ENCODE measurements around the gene ITSN1.

Gene ITSN1

GRCh38 chr21:33840771-33841170 lies 198.5 kb downstream of the ITSN1 start:
- ATAC-seq = no peak
- TF ChIP-seq ISL1 (CRISPR knock-in tag; IDR thresholded peaks at IDR 0.05) (no peak), CSDC2 (CRISPR knock-in tag; IDR thresholded peaks at IDR 0.05) (no peak), POU6F1 (CRISPR knock-in tag; IDR thresholded peaks at IDR 0.05; ENCODE audit: borderline replicate concordance, low read depth) (no peak), TCF4 (CRISPR knock-in tag; IDR thresholded peaks at IDR 0.05; ENCODE audit: borderline replicate concordance) (no peak)
- TF ChIP-seq, protein P1, sequence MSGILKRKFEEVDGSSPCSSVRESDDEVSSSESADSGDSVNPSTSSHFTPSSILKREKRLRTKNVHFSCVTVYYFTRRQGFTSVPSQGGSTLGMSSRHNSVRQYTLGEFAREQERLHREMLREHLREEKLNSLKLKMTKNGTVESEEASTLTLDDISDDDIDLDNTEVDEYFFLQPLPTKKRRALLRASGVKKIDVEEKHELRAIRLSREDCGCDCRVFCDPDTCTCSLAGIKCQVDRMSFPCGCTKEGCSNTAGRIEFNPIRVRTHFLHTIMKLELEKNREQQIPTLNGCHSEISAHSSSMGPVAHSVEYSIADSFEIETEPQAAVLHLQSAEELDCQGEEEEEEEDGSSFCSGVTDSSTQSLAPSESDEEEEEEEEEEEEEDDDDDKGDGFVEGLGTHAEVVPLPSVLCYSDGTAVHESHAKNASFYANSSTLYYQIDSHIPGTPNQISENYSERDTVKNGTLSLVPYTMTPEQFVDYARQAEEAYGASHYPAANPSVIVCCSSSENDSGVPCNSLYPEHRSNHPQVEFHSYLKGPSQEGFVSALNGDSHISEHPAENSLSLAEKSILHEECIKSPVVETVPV (CRISPR knock-in tag; IDR thresholded peaks at IDR 0.05) = no peak

GRCh38 chr21:33841561-33841960 lies 199.3 kb downstream of the ITSN1 start:
- no peak for TF ChIP-seq ZNF70 (CRISPR knock-in tag; IDR thresholded peaks at IDR 0.05)
- TF ChIP-seq OSR1 (CRISPR knock-in tag; IDR thresholded peaks at IDR 0.05) = no peak
- no peak for TF ChIP-seq ESRRG (CRISPR knock-in tag; IDR thresholded peaks at IDR 0.05)
- no peak for TF ChIP-seq ZNF565 (CRISPR knock-in tag; conservative IDR thresholded peaks at IDR 0.05; ENCODE audit: low read depth)
- no peak for TF ChIP-seq TOX (CRISPR knock-in tag; IDR thresholded peaks at IDR 0.05; ENCODE audit: borderline replicate concordance)
- no peak for TF ChIP-seq ARNTL (CRISPR knock-in tag; IDR thresholded peaks at IDR 0.05; ENCODE audit: borderline replicate concordance, low read depth)
- TF ChIP-seq, protein P2, sequence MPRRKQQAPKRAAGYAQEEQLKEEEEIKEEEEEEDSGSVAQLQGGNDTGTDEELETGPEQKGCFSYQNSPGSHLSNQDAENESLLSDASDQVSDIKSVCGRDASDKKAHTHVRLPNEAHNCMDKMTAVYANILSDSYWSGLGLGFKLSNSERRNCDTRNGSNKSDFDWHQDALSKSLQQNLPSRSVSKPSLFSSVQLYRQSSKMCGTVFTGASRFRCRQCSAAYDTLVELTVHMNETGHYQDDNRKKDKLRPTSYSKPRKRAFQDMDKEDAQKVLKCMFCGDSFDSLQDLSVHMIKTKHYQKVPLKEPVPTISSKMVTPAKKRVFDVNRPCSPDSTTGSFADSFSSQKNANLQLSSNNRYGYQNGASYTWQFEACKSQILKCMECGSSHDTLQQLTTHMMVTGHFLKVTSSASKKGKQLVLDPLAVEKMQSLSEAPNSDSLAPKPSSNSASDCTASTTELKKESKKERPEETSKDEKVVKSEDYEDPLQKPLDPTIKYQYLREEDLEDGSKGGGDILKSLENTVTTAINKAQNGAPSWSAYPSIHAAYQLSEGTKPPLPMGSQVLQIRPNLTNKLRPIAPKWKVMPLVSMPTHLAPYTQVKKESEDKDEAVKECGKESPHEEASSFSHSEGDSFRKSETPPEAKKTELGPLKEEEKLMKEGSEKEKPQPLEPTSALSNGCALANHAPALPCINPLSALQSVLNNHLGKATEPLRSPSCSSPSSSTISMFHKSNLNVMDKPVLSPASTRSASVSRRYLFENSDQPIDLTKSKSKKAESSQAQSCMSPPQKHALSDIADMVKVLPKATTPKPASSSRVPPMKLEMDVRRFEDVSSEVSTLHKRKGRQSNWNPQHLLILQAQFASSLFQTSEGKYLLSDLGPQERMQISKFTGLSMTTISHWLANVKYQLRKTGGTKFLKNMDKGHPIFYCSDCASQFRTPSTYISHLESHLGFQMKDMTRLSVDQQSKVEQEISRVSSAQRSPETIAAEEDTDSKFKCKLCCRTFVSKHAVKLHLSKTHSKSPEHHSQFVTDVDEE (CRISPR knock-in tag; IDR thresholded peaks at IDR 0.05) = no peak
- TF ChIP-seq, protein P1 (CRISPR knock-in tag; IDR thresholded peaks at IDR 0.05) = no peak
- no peak for TF ChIP-seq ZNF8 (CRISPR knock-in tag; IDR thresholded peaks at IDR 0.05)
- no peak for TF ChIP-seq GLIS3 (CRISPR knock-in tag; IDR thresholded peaks at IDR 0.05)
- no peak for ATAC-seq

DNA sequence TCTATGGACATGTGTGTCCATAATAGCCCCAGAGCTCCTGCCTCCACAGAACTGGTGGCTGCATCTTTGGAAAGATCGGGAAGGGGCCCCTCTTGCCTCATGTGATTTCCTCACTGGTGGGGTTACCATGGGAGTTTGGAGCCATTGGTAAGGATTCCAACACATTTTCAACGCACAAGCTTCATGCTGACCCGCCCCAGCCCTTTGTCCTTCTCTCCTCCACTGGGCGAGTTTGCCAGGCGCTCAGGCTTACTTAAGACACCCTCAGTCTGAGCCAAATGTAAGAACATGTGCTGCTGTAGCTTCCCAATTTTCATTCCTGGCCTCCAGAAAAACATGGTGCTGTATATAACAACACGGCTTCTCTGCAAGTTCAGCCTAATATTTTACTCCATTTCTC lies 200.9 kb downstream of the ITSN1 start:
- ATAC-seq = no peak
- TF ChIP-seq ARNTL (CRISPR knock-in tag; IDR thresholded peaks at IDR 0.05; ENCODE audit: borderline replicate concordance, low read depth) (no peak), BACH2 (CRISPR knock-in tag; IDR thresholded peaks at IDR 0.05; ENCODE audit: borderline replicate concordance) (no peak), RARB (CRISPR knock-in tag; IDR thresholded peaks at IDR 0.05) (no peak), ZNF70 (CRISPR knock-in tag; IDR thresholded peaks at IDR 0.05) (no peak)
- TF ChIP-seq, protein P3, sequence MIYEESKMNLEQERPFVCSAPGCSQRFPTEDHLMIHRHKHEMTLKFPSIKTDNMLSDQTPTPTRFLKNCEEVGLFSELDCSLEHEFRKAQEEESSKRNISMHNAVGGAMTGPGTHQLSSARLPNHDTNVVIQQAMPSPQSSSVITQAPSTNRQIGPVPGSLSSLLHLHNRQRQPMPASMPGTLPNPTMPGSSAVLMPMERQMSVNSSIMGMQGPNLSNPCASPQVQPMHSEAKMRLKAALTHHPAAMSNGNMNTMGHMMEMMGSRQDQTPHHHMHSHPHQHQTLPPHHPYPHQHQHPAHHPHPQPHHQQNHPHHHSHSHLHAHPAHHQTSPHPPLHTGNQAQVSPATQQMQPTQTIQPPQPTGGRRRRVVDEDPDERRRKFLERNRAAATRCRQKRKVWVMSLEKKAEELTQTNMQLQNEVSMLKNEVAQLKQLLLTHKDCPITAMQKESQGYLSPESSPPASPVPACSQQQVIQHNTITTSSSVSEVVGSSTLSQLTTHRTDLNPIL (CRISPR knock-in tag; IDR thresholded peaks at IDR 0.05; ENCODE audit: low read depth) = no peak

- ATAC-seq = no peak
- TF ChIP-seq ISL1 (CRISPR knock-in tag; IDR thresholded peaks at IDR 0.05) = 0 out of 2 replicates have a peak, but pooled peaks have one; percentile 9
- TF ChIP-seq GLIS3 (CRISPR knock-in tag; IDR thresholded peaks at IDR 0.05) = no peak
Measured at GRCh38 chr21:33844104-33844889, 202.0 kb downstream of the ITSN1 start.
